ENCODE results near the gene BOK. TPM values are rescaled to one million over a fixed set of nuclear protein-coding genes. Genes with fewer than 3 reads are reported as not detected.

BOK gene
- total and polyA plus RNA-seq, 2 of the 4 experiments (the other 2 are of a cell fraction), result 13.3 to 34.4 TPM

GRCh38 chr2:241542278-241542605 is 16.3 kb upstream of the BOK start:
- 86% methylated on average over 4 of the region's 15 CpGs; no CpG with 5 or more reads in 1 of the 2 experiments for WGBS, 2 experiments (ENCODE audit: extremely low coverage in 2 of 2, insufficient read length in 1 of 2)
- no TSS peak for BruUV-seq (replicated peaks)

More at GRCh38 chr2:241542278-241542605, 16.3 kb upstream of the BOK start:
- Histone ChIP-seq H2AK5ac (ENCODE audit: low read depth, low read length) (0 out of 2 replicates have a peak overlapping the region, but pooled peaks have one; percentile 11), H3K4me1 (ENCODE audit: control insufficient read depth, insufficient read depth, low read length) (peaks cover 24% of the 10 kb centered on the region), H4K5ac (ENCODE audit: low read depth, low read length) (no peak overlapping the region), H3K4me3 (ENCODE audit: insufficient read depth, low read depth, low read length) (no peak overlapping the region), H4K8ac (ENCODE audit: low read depth in 2 of 2, low read length in 2 of 2) (no peak overlapping the region), H3K27ac (ENCODE audit: insufficient read depth, low read length) (no peak overlapping the region), H3K9me3 (ENCODE audit: control insufficient read depth, insufficient read depth, low read length) (no peaks in the 10 kb centered on the region), H2AFZ (replicated peaks; ENCODE audit: low read length, poor library complexity) (no peak overlapping the region), H3K9me1 (ENCODE audit: insufficient read depth, low read length) (peaks cover 15% of the 10 kb centered on the region), H3K9ac (ENCODE audit: low read depth, low read length) (no peak overlapping the region), H2BK5ac (ENCODE audit: low read depth, low read length, poor library complexity, severe bottlenecking) (no peak overlapping the region), H4K20me1 (ENCODE audit: insufficient read depth, low read length) (no peaks in the 10 kb centered on the region), H2BK15ac (ENCODE audit: low read depth, low read length) (no peak overlapping the region), H2BK20ac (ENCODE audit: low read depth, low read length) (no peak overlapping the region), H3K4ac (ENCODE audit: low read depth, low read length) (no peak overlapping the region), H2AK9ac (replicated peaks; ENCODE audit: low read depth, low read length, poor library complexity) (no peak overlapping the region), H3K14ac (replicated peaks; ENCODE audit: low read depth, low read length) (no peak overlapping the region), H3K79me1 (ENCODE audit: low read depth in 1 of 2, low read length in 2 of 2) (peaks cover 4 to 13% of the 10 kb centered on the region in 2 experiments; a peak in 2 of 4 replicates), H3K18ac (ENCODE audit: low read depth, low read length) (no peak overlapping the region), H3K4me2 (ENCODE audit: low read depth, low read length) (no peak overlapping the region), H4K91ac (ENCODE audit: insufficient read depth, low read depth, low read length) (no peak overlapping the region), H3K56ac (ENCODE audit: extremely low read depth, insufficient read depth, low read length) (no peak overlapping the region), H3K36me3 (ENCODE audit: control insufficient read depth, insufficient read depth, low read length) (no peaks in the 10 kb centered on the region), H3K27me3 (ENCODE audit: control insufficient read depth, insufficient read depth, low read length) (peaks cover 11% of the 10 kb centered on the region; the same call in 1 of the 2 replicates), H3K23ac (ENCODE audit: low read depth, low read length) (no peak overlapping the region), H2BK120ac (ENCODE audit: low read depth, low read length) (no peak overlapping the region)
- intact Hi-C loops (cut with micrococcal nuclease), result no loop called here
- DNase-seq (no peak), ATAC-seq (ENCODE audit: low read depth) (no peak)
- CTCF ChIA-PET, result no interaction called here
- in situ Hi-C loops (cut with MboI; ENCODE audit: low sequenced_read_pairs), result no loop called here
- no peak for TF ChIP-seq CHD1 (IDR thresholded peaks at IDR 0.05; ENCODE audit: low read depth, low read length)
- TF ChIP-seq SMC3 (IDR thresholded peaks at IDR 0.05; ENCODE audit: low read depth, low read length), result no peak
- TF ChIP-seq MAFK (IDR thresholded peaks at IDR 0.05; ENCODE audit: low read depth, low read length), result no peak
- no peak for TF ChIP-seq RFX5 (IDR thresholded peaks at IDR 0.05; ENCODE audit: low read depth, low read length)
- no peak for TF ChIP-seq BHLHE40 (IDR thresholded peaks at IDR 0.05; ENCODE audit: low read depth, low read length)
- no peak for TF ChIP-seq NFE2L2 (IDR thresholded peaks at IDR 0.05; ENCODE audit: low read depth, low read length)
- no peak for TF ChIP-seq MXI1 (IDR thresholded peaks at IDR 0.05; ENCODE audit: borderline replicate concordance, low read depth, low read length)
- TF ChIP-seq, protein P1, sequence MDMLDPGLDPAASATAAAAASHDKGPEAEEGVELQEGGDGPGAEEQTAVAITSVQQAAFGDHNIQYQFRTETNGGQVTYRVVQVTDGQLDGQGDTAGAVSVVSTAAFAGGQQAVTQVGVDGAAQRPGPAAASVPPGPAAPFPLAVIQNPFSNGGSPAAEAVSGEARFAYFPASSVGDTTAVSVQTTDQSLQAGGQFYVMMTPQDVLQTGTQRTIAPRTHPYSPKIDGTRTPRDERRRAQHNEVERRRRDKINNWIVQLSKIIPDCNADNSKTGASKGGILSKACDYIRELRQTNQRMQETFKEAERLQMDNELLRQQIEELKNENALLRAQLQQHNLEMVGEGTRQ (IDR thresholded peaks at IDR 0.05; ENCODE audit: low read depth, low read length), result no peak
- TF ChIP-seq POLR2A (IDR thresholded peaks at IDR 0.05; ENCODE audit: low read depth, low read length), result no peak
- TF ChIP-seq CEBPB (IDR thresholded peaks at IDR 0.05; ENCODE audit: low read depth, low read length), result no peak
- no peak for TF ChIP-seq ELK1 (IDR thresholded peaks at IDR 0.05; ENCODE audit: borderline replicate concordance, low read depth, low read length)
- TF ChIP-seq MAZ (IDR thresholded peaks at IDR 0.05; ENCODE audit: borderline replicate concordance, low read depth, low read length), result no peak
- TF ChIP-seq FOS (IDR thresholded peaks at IDR 0.05; ENCODE audit: low read depth, low read length), result no peak
- TF ChIP-seq, protein P2, sequence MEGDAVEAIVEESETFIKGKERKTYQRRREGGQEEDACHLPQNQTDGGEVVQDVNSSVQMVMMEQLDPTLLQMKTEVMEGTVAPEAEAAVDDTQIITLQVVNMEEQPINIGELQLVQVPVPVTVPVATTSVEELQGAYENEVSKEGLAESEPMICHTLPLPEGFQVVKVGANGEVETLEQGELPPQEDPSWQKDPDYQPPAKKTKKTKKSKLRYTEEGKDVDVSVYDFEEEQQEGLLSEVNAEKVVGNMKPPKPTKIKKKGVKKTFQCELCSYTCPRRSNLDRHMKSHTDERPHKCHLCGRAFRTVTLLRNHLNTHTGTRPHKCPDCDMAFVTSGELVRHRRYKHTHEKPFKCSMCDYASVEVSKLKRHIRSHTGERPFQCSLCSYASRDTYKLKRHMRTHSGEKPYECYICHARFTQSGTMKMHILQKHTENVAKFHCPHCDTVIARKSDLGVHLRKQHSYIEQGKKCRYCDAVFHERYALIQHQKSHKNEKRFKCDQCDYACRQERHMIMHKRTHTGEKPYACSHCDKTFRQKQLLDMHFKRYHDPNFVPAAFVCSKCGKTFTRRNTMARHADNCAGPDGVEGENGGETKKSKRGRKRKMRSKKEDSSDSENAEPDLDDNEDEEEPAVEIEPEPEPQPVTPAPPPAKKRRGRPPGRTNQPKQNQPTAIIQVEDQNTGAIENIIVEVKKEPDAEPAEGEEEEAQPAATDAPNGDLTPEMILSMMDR (conservative IDR thresholded peaks at IDR 0.05; ENCODE audit: low read depth, low read length), result no peak
- no peak for TF ChIP-seq RCOR1 (IDR thresholded peaks at IDR 0.05; ENCODE audit: insufficient replicate concordance, low read length)
- POLR2A ChIA-PET (ENCODE audit: unreplicated experiment), result no interaction called here
- dilution Hi-C loops (cut with HindIII; ENCODE audit: low sequenced_read_pairs, unreplicated experiment), result no loop called here
